ENCODE results near the gene UGGT2. TPM values are rescaled to one million over a fixed set of nuclear protein-coding genes. Genes with fewer than 3 reads are reported as not detected.
"Not testable (repeated sequence)": the region's sequence is repeated elsewhere in the genome, so short reads cannot be mapped to it uniquely, and the experiment has no call there.

The UGGT2 gene
- total RNA-seq, 3 donors from 2014 or later: 65.3 to 70.7 (median 67.2) TPM

GRCh38 chr13:95781016-95781415 is 272.2 kb downstream of the UGGT2 start:
- Histone ChIP-seq H3K27ac (no peak overlapping the region), H3K27me3 (no peaks in the 10 kb centered on the region), H3K9me3 (no peaks in the 10 kb centered on the region), H3K4me1 (no peaks in the 10 kb centered on the region), H3K36me3 (no peaks in the 10 kb centered on the region), H3K4me3 (no peak overlapping the region)
- intact Hi-C loops (cut with DNase I; ENCODE audit: low total_unique reads): no loop called here
- no peak for TF ChIP-seq POLR2A (IDR thresholded peaks at IDR 0.05)
- no peak for TF ChIP-seq POLR2AphosphoS5 (IDR thresholded peaks at IDR 0.05)
- no peak for TF ChIP-seq CTCF (IDR thresholded peaks at IDR 0.05)
- DNase-seq (ENCODE audit: low spot score in 2 of 2): no peak

GRCh38 chr13:95779522-95779921 is 273.7 kb downstream of the UGGT2 start:
- TF ChIP-seq POLR2A (IDR thresholded peaks at IDR 0.05) (no peak), POLR2AphosphoS5 (IDR thresholded peaks at IDR 0.05) (no peak), CTCF (IDR thresholded peaks at IDR 0.05) (no peak)
- H3K4me1 ChIP-seq: no peaks in the 10 kb centered on the region
- H3K4me3 ChIP-seq: no peak overlapping the region
- H3K27me3 ChIP-seq: no peaks in the 10 kb centered on the region
- H3K36me3 ChIP-seq: no peaks in the 10 kb centered on the region
- intact Hi-C loops (cut with DNase I; ENCODE audit: low total_unique reads): no loop called here
- no peaks in the 10 kb centered on the region for H3K9me3 ChIP-seq
- DNase-seq (ENCODE audit: low spot score in 2 of 2): no peak
- no peak overlapping the region for H3K27ac ChIP-seq

DNA sequence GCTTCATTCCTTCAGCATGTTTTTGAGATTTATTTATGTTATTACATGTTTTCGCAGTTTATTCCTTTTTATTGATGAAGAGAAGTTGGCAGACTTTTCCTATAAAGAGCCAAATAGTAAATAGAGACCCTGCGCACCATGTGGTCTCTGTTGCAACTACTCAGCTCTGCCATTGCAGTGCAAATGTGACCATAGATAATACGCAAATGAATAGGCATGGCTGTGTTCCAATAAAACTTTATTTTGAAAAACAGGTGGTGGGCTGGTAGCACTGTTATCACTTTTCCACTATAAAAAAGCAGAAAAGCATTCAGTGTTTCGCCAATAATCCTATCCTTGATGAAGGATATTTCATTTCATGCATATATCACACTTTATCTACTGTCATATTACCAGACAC is 281.3 kb downstream of the UGGT2 start:
- Histone ChIP-seq H3K4me3 (no peak overlapping the region), H3K27me3 (no peaks in the 10 kb centered on the region), H3K36me3 (no peaks in the 10 kb centered on the region), H3K4me1 (no peaks in the 10 kb centered on the region), H3K9me3 (no peaks in the 10 kb centered on the region), H3K27ac (no peak overlapping the region)
- TF ChIP-seq CTCF (IDR thresholded peaks at IDR 0.05): no peak
- no peak for TF ChIP-seq POLR2A (IDR thresholded peaks at IDR 0.05)
- TF ChIP-seq POLR2AphosphoS5 (IDR thresholded peaks at IDR 0.05): no peak
- DNase-seq (ENCODE audit: low spot score in 2 of 2): no peak
- intact Hi-C loops (cut with DNase I; ENCODE audit: low total_unique reads): no loop called here

GRCh38 chr13:95763601-95764000 is 289.6 kb downstream of the UGGT2 start:
- no peaks in the 10 kb centered on the region for H3K4me1 ChIP-seq
- no peak overlapping the region for H3K27ac ChIP-seq
- no peak for TF ChIP-seq CTCF (IDR thresholded peaks at IDR 0.05)
- no peak for TF ChIP-seq POLR2AphosphoS5 (IDR thresholded peaks at IDR 0.05)
- TF ChIP-seq POLR2A (IDR thresholded peaks at IDR 0.05): no peak
- no peaks in the 10 kb centered on the region for H3K27me3 ChIP-seq
- no peak for DNase-seq (ENCODE audit: low spot score in 2 of 2)
- H3K4me3 ChIP-seq: no peak overlapping the region
- intact Hi-C loops (cut with DNase I; ENCODE audit: low total_unique reads): no loop called here
- H3K9me3 ChIP-seq: no peaks in the 10 kb centered on the region
- no peaks in the 10 kb centered on the region for H3K36me3 ChIP-seq

DNA sequence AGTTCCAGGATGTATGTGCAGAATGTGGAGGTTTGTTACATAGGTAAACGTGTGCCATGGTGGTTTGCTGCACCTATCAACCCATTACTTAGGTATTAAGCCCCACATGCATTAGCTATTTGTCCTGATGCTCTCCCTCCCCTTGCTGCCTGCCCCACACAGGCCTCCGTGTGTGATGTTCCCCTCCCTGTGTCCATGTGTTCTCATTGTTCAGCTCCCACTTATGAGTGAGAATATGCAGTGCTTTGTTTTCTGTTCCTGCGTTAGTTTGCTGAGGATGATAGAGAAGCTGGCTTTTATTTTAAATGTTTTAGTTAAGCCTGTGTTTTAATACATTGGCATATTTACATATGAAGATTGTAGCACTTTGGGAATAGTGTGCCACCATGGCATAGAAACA is 290.6 kb downstream of the UGGT2 start:
- intact Hi-C loops (cut with DNase I; ENCODE audit: low total_unique reads); DNase-seq (ENCODE audit: low spot score in 2 of 2); H3K4me1 ChIP-seq; H3K27me3 ChIP-seq; H3K9me3 ChIP-seq; H3K27ac ChIP-seq; H3K4me3 ChIP-seq; H3K36me3 ChIP-seq: not testable (repeated sequence)

DNA sequence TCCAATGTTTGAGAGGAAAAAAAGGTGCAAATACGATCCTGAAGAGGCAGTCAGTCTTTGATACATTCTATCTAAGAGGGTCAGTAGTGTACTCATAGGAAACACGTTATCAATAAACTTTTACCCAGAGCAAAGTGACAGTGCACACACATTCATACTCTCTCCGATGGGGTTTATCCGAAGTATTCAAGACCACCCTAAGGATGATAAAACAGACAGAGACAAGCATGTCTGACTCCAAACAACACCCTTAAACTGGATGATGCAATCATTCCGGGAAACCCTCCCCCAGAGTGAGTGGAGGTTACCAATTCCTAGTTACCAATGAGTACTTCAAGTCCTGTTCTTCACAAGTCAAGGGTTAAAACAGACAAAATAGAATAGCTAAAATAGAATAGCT is 297.1 kb downstream of the UGGT2 start:
- Histone ChIP-seq H3K27ac (no peak overlapping the region), H3K4me3 (no peak overlapping the region), H3K9me3 (no peaks in the 10 kb centered on the region), H3K27me3 (no peaks in the 10 kb centered on the region), H3K4me1 (no peaks in the 10 kb centered on the region), H3K36me3 (no peaks in the 10 kb centered on the region)
- intact Hi-C loops (cut with DNase I; ENCODE audit: low total_unique reads): no loop called here
- no peak for TF ChIP-seq POLR2AphosphoS5 (IDR thresholded peaks at IDR 0.05)
- no peak for TF ChIP-seq CTCF (IDR thresholded peaks at IDR 0.05)
- no peak for TF ChIP-seq POLR2A (IDR thresholded peaks at IDR 0.05)
- no peak for DNase-seq (ENCODE audit: low spot score in 2 of 2)

Data from breast epithelium (tissue), 4 donors.